GM12878 (cell line): ENCODE results near the gene GAREM2. TPM values are rescaled to one million over a fixed set of nuclear protein-coding genes. Genes with fewer than 3 reads are reported as not detected.

Source experiments
- ATAC-seq: fragments of 200-7000 bp; cut with Tn5 transposase; 3 replicates; pipeline ENCODE4 v1.9.1; 2020; ENCODE audit warnings: mild to moderate bottlenecking, moderate library complexity
- BruUV-seq: library from RNA; stranded (reverse); fragments of 400-500 nt; replicated peaks from 2 replicates; lab custom pipeline; 2021; lab: Mats Ljungman, UMichigan
- CTCF ChIA-PET: fragments of 300-600 bp; sonication (Branson Sonifier 250); formaldehyde crosslinking; extraction: SDS; loops from one replicate; lab custom pipeline; 2021; ENCODE audit warnings: inconsistent platforms; lab: Yijun Ruan, JAX
- POLR2A ChIA-PET: fragments of 350-600 bp; formaldehyde crosslinking; extraction: SDS; loops from one replicate; lab custom pipeline; 2021; ENCODE audit warnings: inconsistent platforms; lab: Charles Lee
- RAD21 ChIA-PET: fragments of 300-600 bp; sonication (Branson Sonifier 250); formaldehyde crosslinking; loops from one replicate; lab custom pipeline; 2023; ENCODE audit warnings: antibody characterized with exemption; ENCODE audit not compliant: unreplicated experiment; lab: Charles Lee
- SMC1A ChIA-PET: fragments of 300-600 bp; sonication (Branson Sonifier 250); formaldehyde crosslinking; loops from one replicate; lab custom pipeline; 2023; ENCODE audit not compliant: unreplicated experiment, uncharacterized antibody; lab: Charles Lee
- DNase-seq: peaks from one replicate; pipeline ENCODE4 v3.0.0-alpha.2; 2011; ENCODE audit warnings: low read depth, low spot score
- FAIRE-seq: peaks from 3 replicates; lab custom pipeline; 2011; peaks lifted over from hg19 to GRCh38; lab: Jason Lieb, UNC
- H2AFZ ChIP-seq: 2 replicates; pipeline ENCODE4 v1.6.0; 2011; ENCODE audit warnings: low read depth, low read length, control low read depth; ENCODE audit not compliant: control insufficient read depth
- H3K27ac ChIP-seq: 2 replicates; pipeline ENCODE4 v1.5.1; 2011; ENCODE audit warnings: control low read depth; ENCODE audit not compliant: control insufficient read depth, insufficient read depth
- H3K27me3 ChIP-seq, 2 experiments: replicated peaks in 1 of 2; 2 replicates each; pipeline versions ENCODE4 v1.6.0 to v1.6.1; 2011; ENCODE audit warnings: low read length in 1 of 2; ENCODE audit not compliant: control insufficient read depth in 2 of 2, insufficient read depth in 2 of 2
- H3K36me3 ChIP-seq, 2 experiments: 2 replicates each; pipeline ENCODE4 v1.5.1; 2011; ENCODE audit warnings: low read length in 1 of 2; ENCODE audit not compliant: control insufficient read depth in 2 of 2, insufficient read depth in 2 of 2
- H3K4me1 ChIP-seq: 2 replicates; pipeline ENCODE4 v1.6.1; 2011; ENCODE audit warnings: mild to moderate bottlenecking, low read length, moderate library complexity, mixed read lengths; ENCODE audit not compliant: control insufficient read depth, insufficient read depth
- H3K4me2 ChIP-seq: 2 replicates; pipeline ENCODE4 v1.6.0; 2011; ENCODE audit warnings: control low read depth; ENCODE audit not compliant: control insufficient read depth, insufficient read depth
- H3K4me3 ChIP-seq: fragments of 200-600 bp; sonication (generic); 2 replicates; pipeline ENCODE4 v1.5.1; 2016
- H3K79me2 ChIP-seq: 2 replicates; pipeline ENCODE4 v1.6.0; 2011; ENCODE audit warnings: low read length; ENCODE audit not compliant: control insufficient read depth, insufficient read depth
- H3K9ac ChIP-seq: 2 replicates; pipeline ENCODE4 v1.8.0; 2011; ENCODE audit warnings: low read length, control low read depth, mixed read lengths; ENCODE audit not compliant: control insufficient read depth, insufficient read depth
- H3K9me3 ChIP-seq: replicated peaks from 3 replicates; pipeline ENCODE4 v1.5.1; 2011; ENCODE audit warnings: mild to moderate bottlenecking, low read length; ENCODE audit not compliant: control insufficient read depth, insufficient read depth
- H4K20me1 ChIP-seq: 2 replicates; pipeline ENCODE4 v1.6.0; 2011; ENCODE audit not compliant: control insufficient read depth, insufficient read depth
- ASH2L ChIP-seq: fragments of 300-600, 200-600 bp; sonication (generic); IDR thresholded peaks from 2 replicates; pipeline ENCODE4 v1.6.1; 2017; ENCODE audit warnings: low read depth, mild to moderate bottlenecking, borderline replicate concordance
- CBX3 ChIP-seq: fragments of 200-600 bp; sonication (generic); IDR thresholded peaks from 2 replicates; pipeline ENCODE4 v1.6.1; 2016; ENCODE audit warnings: low read depth, borderline replicate concordance
- CTCF ChIP-seq, 3 experiments: IDR thresholded peaks in 2 of 3; conservative IDR thresholded peaks in 1 of 3; 2 replicates each; pipeline ENCODE4 v1.5.1; 2011; ENCODE audit warnings: low read depth in 3 of 3, low read length in 3 of 3, mild to moderate bottlenecking in 3 of 3, control low read depth in 2 of 3, moderate library complexity in 2 of 3, inconsistent platforms in 1 of 3, mixed read lengths in 1 of 3; ENCODE audit not compliant: control insufficient read depth in 2 of 3, insufficient read depth in 1 of 3; ENCODE audit errors: extremely low read depth in 1 of 3
- HCFC1 ChIP-seq: fragments of 150-350 bp; IDR thresholded peaks from 2 replicates; pipeline ENCODE4 v1.6.1; 2014; ENCODE audit warnings: low read length
- IRF5 ChIP-seq: fragments of 450-650 bp; IDR thresholded peaks from 2 replicates; pipeline ENCODE4 v1.6.1; 2017; ENCODE audit warnings: borderline replicate concordance
- JUNB ChIP-seq: IDR thresholded peaks from 2 replicates; pipeline ENCODE4 v1.6.1; 2016; ENCODE audit warnings: antibody characterized with exemption, mild to moderate bottlenecking
- KAT2A ChIP-seq: conservative IDR thresholded peaks from 2 replicates; pipeline ENCODE4 v1.6.1; 2011; ENCODE audit warnings: low read depth, low read length; ENCODE audit not compliant: control insufficient read depth
- MEF2B ChIP-seq: fragments of 450-650 bp; IDR thresholded peaks from 2 replicates; pipeline ENCODE4 v1.6.1; 2018; ENCODE audit warnings: mild to moderate bottlenecking, moderate library complexity; ENCODE audit not compliant: partially characterized antibody, poor library complexity, severe bottlenecking
- MTA2 ChIP-seq: fragments of 450-650 bp; IDR thresholded peaks from 2 replicates; pipeline ENCODE4 v1.6.1; 2016; ENCODE audit warnings: low read depth, mild to moderate bottlenecking, moderate library complexity
- MXI1 ChIP-seq: fragments of 150-350 bp; IDR thresholded peaks from 2 replicates; pipeline ENCODE4 v1.6.1; 2011; ENCODE audit warnings: low read depth, mild to moderate bottlenecking, inconsistent platforms, low read length, improper control_type of control experiment
- NFYA ChIP-seq: IDR thresholded peaks from 2 replicates; pipeline ENCODE4 v1.6.1; 2011; ENCODE audit warnings: low read depth, mild to moderate bottlenecking, low read length, improper control_type of control experiment, borderline replicate concordance
- NFYB ChIP-seq: IDR thresholded peaks from 2 replicates; pipeline ENCODE4 v1.6.1; 2011; ENCODE audit warnings: low read depth, mild to moderate bottlenecking, low read length, improper control_type of control experiment, moderate library complexity; ENCODE audit not compliant: insufficient read depth
- PKNOX1 ChIP-seq: fragments of 450-650 bp; IDR thresholded peaks from 2 replicates; pipeline ENCODE4 v1.6.1; 2016; ENCODE audit warnings: mild to moderate bottlenecking
- POLR2AphosphoS5 ChIP-seq: IDR thresholded peaks from 2 replicates; pipeline ENCODE4 v1.6.1; 2011; ENCODE audit warnings: mild to moderate bottlenecking, low read length, inconsistent platforms
- RAD51 ChIP-seq: fragments of 450-650 bp; IDR thresholded peaks from 2 replicates; pipeline ENCODE4 v1.6.1; 2016; ENCODE audit warnings: moderate library complexity, mild to moderate bottlenecking, inconsistent platforms
- SRF ChIP-seq, 2 experiments: IDR thresholded peaks; 2 replicates each; pipeline ENCODE4 v1.6.1; 2011; ENCODE audit warnings: low read depth in 2 of 2, low read length in 2 of 2, mild to moderate bottlenecking in 1 of 2, moderate library complexity in 1 of 2
- ZBTB11 ChIP-seq: fragments of 450-650 bp; formaldehyde crosslinking; IDR thresholded peaks from 2 replicates; pipeline ENCODE4 v1.5.0; 2022; ENCODE audit warnings: mild to moderate bottlenecking, missing genetic modification characterization
- WGBS: methylation state at CpG from one replicate; pipeline ENCODE4 v1.1.6; 2016; ENCODE audit warnings: low lambda C conversion rate; ENCODE audit not compliant: insufficient replicate concordance, insufficient coverage; ENCODE audit errors: missing lambda C conversion rate; 5-methylcytosine and 5-hydroxymethylcytosine counted together
- in situ Hi-C: fragments of 300-500 bp; cut with MboI; formaldehyde crosslinking; loops from 9 replicates; pipeline ENCODE4 v1.14.3; 2018; ENCODE audit warnings: mixed read lengths
- intact Hi-C: fragments of 100-400 bp; cut with micrococcal nuclease; formaldehyde crosslinking; loops from one replicate; pipeline ENCODE4 v1.14.2; 2022; ENCODE audit not compliant: unreplicated experiment
- polyA plus RNA-seq, 11 experiments: library from polyadenylated mRNA; depleted of rRNA in 4 of 11; unstranded in 6 of 11; stranded (reverse) in 5 of 11; fragments of >200 nt; fragmentation: Nextera tagmentation in 4 of 11; fragmentation: Illumina TruSeq in 1 of 11; extraction: Ambion mirVana in 4 of 11; extraction: Trizol in 1 of 11; gene quantifications; 1 replicate in 1 of 11; 2 replicates in 10 of 11; pipeline versions ENCODE4 v1.2.1 to v1.2.3, GENCODE V29; 2011 to 2016; ENCODE audit warnings: inconsistent platforms in 2 of 11, missing spikeins in 2 of 11, low read depth in 1 of 11
- total RNA-seq, 4 experiments: library from RNA; depleted of rRNA in 3 of 4; stranded (reverse); fragments of >200 nt in 3 of 4; fragmentation: Illumina TruSeq in 1 of 4; extraction: Trizol in 1 of 4; gene quantifications; 2 replicates each; pipeline versions ENCODE4 v1.2.1 to v1.2.3, GENCODE V29; 2013 to 2021

Gene GAREM2
- total and polyA plus RNA-seq, 10 of the 15 experiments (the other 5 are each of a cell fraction or from before 2014, with no cell fraction given): 0.06 to 1.4 (median 0.44) TPM

GRCh38 chr2:26165403-26165802 is 7.5 kb upstream of the GAREM2 start:
- Histone ChIP-seq H3K9me3 (no peaks in the 10 kb centered on the region), H3K27ac (no peak overlapping the region), H3K4me3 (no peak overlapping the region), H3K36me3 (no peaks in the 10 kb centered on the region), H4K20me1 (no peaks in the 10 kb centered on the region), H3K27me3 (no peaks in the 10 kb centered on the region), H3K4me1 (no peaks in the 10 kb centered on the region), H3K4me2 (no peak overlapping the region), H3K79me2 (no peaks in the 10 kb centered on the region), H2AFZ (no peak overlapping the region), H3K9ac (no peak overlapping the region)
- ChIA-PET RAD21 (no interaction called here), CTCF (interaction anchor here (0.6 to 0.7 kb wide), 2 partner anchors 82 to 583 kb away, joined by 3 read pairs; no protein-coding TSS in a partner anchor), SMC1A (no interaction called here), POLR2A (interaction anchor here (0.6 kb wide), 1 partner anchor 81 kb away, joined by 6 read pairs; no protein-coding TSS in a partner anchor)
- BruUV-seq: no TSS peak
- TF ChIP-seq PKNOX1 (no peak), MTA2 (no peak), ZBTB11 (CRISPR knock-in tag) (no peak), CBX3 (no peak), IRF5 (no peak), RAD51 (no peak), NFYB (no peak), JUNB (no peak), NFYA (no peak), SRF (IDR thresholded peaks at IDR 0.05; ENCODE audit: low read depth in 2 of 2, low read length in 2 of 2) (no peak), ASH2L (no peak), KAT2A (no peak), POLR2AphosphoS5 (no peak), MEF2B (no peak), HCFC1 (no peak), MXI1 (no peak), CTCF (IDR thresholded peaks at IDR 0.05 in 2 of 3, conservative IDR thresholded peaks at IDR 0.05 in 1 of 3; ENCODE audit: control insufficient read depth in 2 of 3, extremely low read depth in 1 of 3, insufficient read depth in 1 of 3, low read depth in 3 of 3, low read length in 3 of 3) (no peak)
- no peak for DNase-seq
- no peak for FAIRE-seq
- in situ Hi-C loops (no loop called here), intact Hi-C loops (no loop called here)
- ATAC-seq: no peak
- 66% methylated on average over 4 of the region's 4 CpGs for WGBS
